ENCODE results near the gene CAMSAP2. TPM values are rescaled to one million over a fixed set of nuclear protein-coding genes. Genes with fewer than 3 reads are reported as not detected.

The CAMSAP2 gene
- total RNA-seq, 1 experiment from 2014 or later = 25.0 TPM

DNA sequence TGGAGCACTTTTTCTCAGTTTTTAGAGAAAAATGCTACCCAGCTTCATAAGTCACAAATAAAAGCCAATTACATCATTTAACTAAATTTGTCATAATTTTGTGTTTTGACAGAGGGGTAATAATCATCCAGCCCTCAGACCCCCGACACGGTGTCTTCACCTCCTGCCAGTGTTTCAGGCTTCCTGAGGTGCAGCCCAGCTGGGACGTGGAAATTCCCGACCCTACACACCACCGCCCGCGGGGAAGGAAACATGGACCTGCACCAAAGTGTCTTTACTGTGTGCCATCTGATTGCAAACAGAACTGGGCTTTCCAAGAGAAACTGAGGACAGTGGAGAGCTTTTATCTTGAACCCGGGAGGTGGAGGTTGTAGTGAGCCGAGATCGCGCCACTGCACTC, 148.3 kb downstream of the CAMSAP2 start:
- Histone ChIP-seq H3K27me3 (ENCODE audit: insufficient read depth, low read length) (no peaks in the 10 kb centered on the region), H3K4me1 (ENCODE audit: control insufficient read depth in 1 of 2, insufficient read depth in 2 of 2, low read length in 2 of 2) (peaks cover 5 to 23% of the 10 kb centered on the region in 2 experiments; a peak in 3 of 4 replicates), H3K79me2 (ENCODE audit: insufficient read depth, low read length) (no peaks in the 10 kb centered on the region), H3K4me3 (replicated peaks in 1 of 2; ENCODE audit: low read depth in 1 of 2, low read length in 2 of 2) (no peak overlapping the region), H3K36me3 (ENCODE audit: control insufficient read depth in 1 of 2, insufficient read depth in 2 of 2, low read length in 2 of 2) (no peaks in the 10 kb centered on the region), H3K27ac (ENCODE audit: low read depth, low read length) (no peak overlapping the region), H2AFZ (ENCODE audit: low read depth, low read length, poor library complexity, severe bottlenecking) (no peak overlapping the region), H3K9me3 (ENCODE audit: control insufficient read depth in 1 of 2, insufficient read depth in 1 of 2, low read depth in 1 of 2, low read length in 2 of 2) (no peaks in the 10 kb centered on the region), H3K9me2 (ENCODE audit: insufficient read depth) (no peaks in the 10 kb centered on the region), H4K20me1 (ENCODE audit: insufficient read depth) (no peaks in the 10 kb centered on the region), H3K9ac (ENCODE audit: low read length) (no peak overlapping the region), H3K4me2 (ENCODE audit: low read length) (no peak overlapping the region)
- ChIA-PET POLR2A (no interaction called here), RAD21 (ENCODE audit: low non-redundant PET in 1 of 2, low total read pairs in 2 of 2, uncharacterized antibody in 2 of 2, unreplicated experiment in 2 of 2) (no interaction called here), CTCF (no interaction called here)
- TF ChIP-seq EZH2 (IDR thresholded peaks at IDR 0.05) (no peak), CEBPB (IDR thresholded peaks at IDR 0.05; ENCODE audit: low read depth) (no peak), SRF (IDR thresholded peaks at IDR 0.05; ENCODE audit: low read depth) (no peak), ZFX (IDR thresholded peaks at IDR 0.05) (no peak), EZH2phosphoT487 (IDR thresholded peaks at IDR 0.05; ENCODE audit: borderline replicate concordance) (no peak), EGR1 (IDR thresholded peaks at IDR 0.05; ENCODE audit: low read depth) (no peak), CBX3 (IDR thresholded peaks at IDR 0.05; ENCODE audit: low read depth) (no peak), RAD21 (IDR thresholded peaks at IDR 0.05; ENCODE audit: low read depth) (no peak), POLR2A (IDR thresholded peaks at IDR 0.05; ENCODE audit: borderline replicate concordance, extremely low read depth, insufficient read depth, insufficient read length) (no peak), JUND (IDR thresholded peaks at IDR 0.05) (no peak), SP1 (IDR thresholded peaks at IDR 0.05; ENCODE audit: low read depth) (no peak), ELF1 (IDR thresholded peaks at IDR 0.05; ENCODE audit: borderline replicate concordance, low read depth) (no peak), ZNF274 (IDR thresholded peaks at IDR 0.05; ENCODE audit: low read depth, low read length) (no peak), TCF7L2 (IDR thresholded peaks at IDR 0.05; ENCODE audit: borderline replicate concordance, extremely low read depth, insufficient read depth, insufficient read length) (no peak), YY1 (IDR thresholded peaks at IDR 0.05; ENCODE audit: extremely low read depth, insufficient replicate concordance, low read depth, low read length) (no peak)
- TF ChIP-seq, protein P1, sequence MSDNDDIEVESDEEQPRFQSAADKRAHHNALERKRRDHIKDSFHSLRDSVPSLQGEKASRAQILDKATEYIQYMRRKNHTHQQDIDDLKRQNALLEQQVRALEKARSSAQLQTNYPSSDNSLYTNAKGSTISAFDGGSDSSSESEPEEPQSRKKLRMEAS (IDR thresholded peaks at IDR 0.05) = no peak
- TF ChIP-seq, protein P2, sequence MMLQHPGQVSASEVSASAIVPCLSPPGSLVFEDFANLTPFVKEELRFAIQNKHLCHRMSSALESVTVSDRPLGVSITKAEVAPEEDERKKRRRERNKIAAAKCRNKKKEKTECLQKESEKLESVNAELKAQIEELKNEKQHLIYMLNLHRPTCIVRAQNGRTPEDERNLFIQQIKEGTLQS (IDR thresholded peaks at IDR 0.05) = no peak
- TF ChIP-seq, protein P3, sequence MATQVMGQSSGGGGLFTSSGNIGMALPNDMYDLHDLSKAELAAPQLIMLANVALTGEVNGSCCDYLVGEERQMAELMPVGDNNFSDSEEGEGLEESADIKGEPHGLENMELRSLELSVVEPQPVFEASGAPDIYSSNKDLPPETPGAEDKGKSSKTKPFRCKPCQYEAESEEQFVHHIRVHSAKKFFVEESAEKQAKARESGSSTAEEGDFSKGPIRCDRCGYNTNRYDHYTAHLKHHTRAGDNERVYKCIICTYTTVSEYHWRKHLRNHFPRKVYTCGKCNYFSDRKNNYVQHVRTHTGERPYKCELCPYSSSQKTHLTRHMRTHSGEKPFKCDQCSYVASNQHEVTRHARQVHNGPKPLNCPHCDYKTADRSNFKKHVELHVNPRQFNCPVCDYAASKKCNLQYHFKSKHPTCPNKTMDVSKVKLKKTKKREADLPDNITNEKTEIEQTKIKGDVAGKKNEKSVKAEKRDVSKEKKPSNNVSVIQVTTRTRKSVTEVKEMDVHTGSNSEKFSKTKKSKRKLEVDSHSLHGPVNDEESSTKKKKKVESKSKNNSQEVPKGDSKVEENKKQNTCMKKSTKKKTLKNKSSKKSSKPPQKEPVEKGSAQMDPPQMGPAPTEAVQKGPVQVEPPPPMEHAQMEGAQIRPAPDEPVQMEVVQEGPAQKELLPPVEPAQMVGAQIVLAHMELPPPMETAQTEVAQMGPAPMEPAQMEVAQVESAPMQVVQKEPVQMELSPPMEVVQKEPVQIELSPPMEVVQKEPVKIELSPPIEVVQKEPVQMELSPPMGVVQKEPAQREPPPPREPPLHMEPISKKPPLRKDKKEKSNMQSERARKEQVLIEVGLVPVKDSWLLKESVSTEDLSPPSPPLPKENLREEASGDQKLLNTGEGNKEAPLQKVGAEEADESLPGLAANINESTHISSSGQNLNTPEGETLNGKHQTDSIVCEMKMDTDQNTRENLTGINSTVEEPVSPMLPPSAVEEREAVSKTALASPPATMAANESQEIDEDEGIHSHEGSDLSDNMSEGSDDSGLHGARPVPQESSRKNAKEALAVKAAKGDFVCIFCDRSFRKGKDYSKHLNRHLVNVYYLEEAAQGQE (IDR thresholded peaks at IDR 0.05; ENCODE audit: low read depth) = no peak
- no peak for ATAC-seq
- intact Hi-C loops (cut with micrococcal nuclease) = no loop called here
- no peak for DNase-seq (ENCODE audit: low read depth, low spot score)
- no TSS peak for BruUV-seq (replicated peaks)
